Measurements from ENCODE around the gene SLC9A1.

SLC9A1 gene

GRCh38 chr1:27057389-27057788 is 97.5 kb downstream of the SLC9A1 start:
- Histone ChIP-seq H3K36me3 (ENCODE audit: insufficient read depth) (no peaks in the 10 kb centered on the region), H3K4me3 (IDR thresholded peaks at IDR 0.05; ENCODE audit: insufficient read depth, low read depth, low read length) (no peak overlapping the region), H3K4me2 (no peak overlapping the region), H2AFZ (ENCODE audit: low read depth) (no peak overlapping the region), H4K20me1 (ENCODE audit: insufficient read depth) (no peaks in the 10 kb centered on the region), H3K27ac (no peak overlapping the region), H3K79me2 (ENCODE audit: insufficient read depth, low read depth) (no peaks in the 10 kb centered on the region), H3K27me3 (ENCODE audit: insufficient read depth, low read depth) (peaks cover 2% of the 10 kb centered on the region; the same call in 1 of the 2 replicates), H3K9ac (no peak overlapping the region), H3K4me1 (ENCODE audit: low read depth, poor library complexity, severe bottlenecking) (no peaks in the 10 kb centered on the region)
- no peak for TF ChIP-seq CTCF (conservative IDR thresholded peaks at IDR 0.05; ENCODE audit: low read depth, low read length)

GRCh38 chr1:27053977-27054753 is 100.8 kb downstream of the SLC9A1 start:
- H2AFZ ChIP-seq (ENCODE audit: low read depth), result no peak overlapping the region
- no peak for TF ChIP-seq CTCF (conservative IDR thresholded peaks at IDR 0.05; ENCODE audit: low read depth, low read length)
- H3K4me1 ChIP-seq (ENCODE audit: low read depth, poor library complexity, severe bottlenecking), result no peaks in the 10 kb centered on the region
- no peaks in the 10 kb centered on the region for H3K36me3 ChIP-seq (ENCODE audit: insufficient read depth)
- no peaks in the 10 kb centered on the region for H3K79me2 ChIP-seq (ENCODE audit: insufficient read depth, low read depth)
- no peak overlapping the region for H3K27ac ChIP-seq
- no peak overlapping the region for H3K9ac ChIP-seq
- no peak overlapping the region for H3K4me2 ChIP-seq
- H3K27me3 ChIP-seq (ENCODE audit: insufficient read depth, low read depth), result peaks cover 2% of the 10 kb centered on the region; the same call in 1 of the 2 replicates
- H3K4me3 ChIP-seq (IDR thresholded peaks at IDR 0.05; ENCODE audit: insufficient read depth, low read depth, low read length), result no peak overlapping the region
- H4K20me1 ChIP-seq (ENCODE audit: insufficient read depth), result no peaks in the 10 kb centered on the region

GRCh38 chr1:27052527-27052926 is 102.4 kb downstream of the SLC9A1 start:
- Histone ChIP-seq H3K79me2 (ENCODE audit: insufficient read depth, low read depth) (no peaks in the 10 kb centered on the region), H3K27me3 (ENCODE audit: insufficient read depth, low read depth) (peaks cover 2% of the 10 kb centered on the region; the same call in 1 of the 2 replicates), H3K9ac (no peak overlapping the region), H3K27ac (no peak overlapping the region), H4K20me1 (ENCODE audit: insufficient read depth) (no peaks in the 10 kb centered on the region), H3K4me1 (ENCODE audit: low read depth, poor library complexity, severe bottlenecking) (no peaks in the 10 kb centered on the region), H3K36me3 (ENCODE audit: insufficient read depth) (no peaks in the 10 kb centered on the region), H2AFZ (ENCODE audit: low read depth) (no peak overlapping the region), H3K4me3 (IDR thresholded peaks at IDR 0.05; ENCODE audit: insufficient read depth, low read depth, low read length) (no peak overlapping the region), H3K4me2 (no peak overlapping the region)
- TF ChIP-seq CTCF (conservative IDR thresholded peaks at IDR 0.05; ENCODE audit: low read depth, low read length), result no peak

GRCh38 chr1:27049607-27050006 is 105.3 kb downstream of the SLC9A1 start:
- no peaks in the 10 kb centered on the region for H3K27me3 ChIP-seq (ENCODE audit: insufficient read depth, low read depth)
- no peak overlapping the region for H3K4me2 ChIP-seq
- H3K9ac ChIP-seq, result no peak overlapping the region
- no peaks in the 10 kb centered on the region for H3K36me3 ChIP-seq (ENCODE audit: insufficient read depth)
- H3K27ac ChIP-seq, result no peak overlapping the region
- H4K20me1 ChIP-seq (ENCODE audit: insufficient read depth), result no peaks in the 10 kb centered on the region
- peaks cover 9% of the 10 kb centered on the region for H3K4me1 ChIP-seq (ENCODE audit: low read depth, poor library complexity, severe bottlenecking)
- TF ChIP-seq CTCF (conservative IDR thresholded peaks at IDR 0.05; ENCODE audit: low read depth, low read length), result no peak
- no peak overlapping the region for H3K4me3 ChIP-seq (IDR thresholded peaks at IDR 0.05; ENCODE audit: insufficient read depth, low read depth, low read length)
- no peaks in the 10 kb centered on the region for H3K79me2 ChIP-seq (ENCODE audit: insufficient read depth, low read depth)
- H2AFZ ChIP-seq (ENCODE audit: low read depth), result no peak overlapping the region
